22Rv1 (cell line): Measurements from ENCODE around the gene VASH1.

Experiments used
- ZFX ChIP-seq: fragments of 450-650 bp; IDR thresholded peaks from 2 replicates; pipeline ENCODE4 v1.6.1; 2017; ENCODE audit warnings: antibody characterized with exemption, borderline replicate concordance
- TF ChIP-seq, protein P1 (sequence below): fragments of 450-650 bp; IDR thresholded peaks from 2 replicates; pipeline ENCODE4 v1.5.1; 2017; ENCODE audit warnings: mild to moderate bottlenecking

DNA sequence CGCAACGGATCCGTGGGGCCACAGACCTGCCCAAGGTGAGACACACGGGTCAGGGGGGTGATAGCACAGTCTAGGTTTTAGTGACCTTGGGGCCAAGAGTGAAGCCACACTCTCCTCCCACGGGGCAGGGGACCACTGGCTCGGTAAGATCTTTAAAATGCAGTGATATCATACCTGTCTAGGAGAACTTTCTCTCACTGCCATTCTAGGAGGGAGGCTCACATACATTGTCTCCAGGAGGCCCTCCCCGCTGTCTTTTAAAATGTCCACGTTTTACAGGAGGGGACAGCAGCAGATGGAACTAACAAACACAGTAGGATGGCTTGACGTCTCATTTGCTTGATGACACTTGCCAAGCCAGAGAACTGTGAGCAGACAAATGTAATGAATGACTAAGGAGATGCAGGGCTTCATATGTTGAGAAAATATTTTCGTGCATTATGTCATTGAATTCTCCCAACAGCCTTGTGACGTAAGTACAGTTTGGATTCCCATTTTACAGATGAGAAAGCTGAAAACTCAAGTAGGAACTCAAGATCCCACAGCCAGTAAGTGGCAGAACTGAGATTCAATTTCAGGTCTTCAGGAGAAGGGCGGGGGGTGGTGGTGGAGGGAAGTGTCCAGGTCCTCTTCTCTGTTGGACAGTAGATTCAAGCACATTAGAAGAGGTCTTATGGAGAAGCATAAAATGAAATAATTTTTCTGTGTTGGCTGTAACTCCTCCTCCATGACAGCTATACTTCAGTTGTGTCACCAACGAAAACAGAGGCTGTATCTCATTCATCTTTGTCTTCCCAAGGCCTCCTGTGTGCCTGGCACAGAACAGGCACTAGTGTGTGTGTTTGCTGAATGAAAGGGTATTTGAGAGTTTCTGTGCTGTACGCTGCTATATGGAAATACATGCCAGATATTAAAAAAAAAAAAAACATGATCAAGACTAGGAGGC is 2.1 kb downstream of the VASH1 start:
- TF ChIP-seq, protein P1, sequence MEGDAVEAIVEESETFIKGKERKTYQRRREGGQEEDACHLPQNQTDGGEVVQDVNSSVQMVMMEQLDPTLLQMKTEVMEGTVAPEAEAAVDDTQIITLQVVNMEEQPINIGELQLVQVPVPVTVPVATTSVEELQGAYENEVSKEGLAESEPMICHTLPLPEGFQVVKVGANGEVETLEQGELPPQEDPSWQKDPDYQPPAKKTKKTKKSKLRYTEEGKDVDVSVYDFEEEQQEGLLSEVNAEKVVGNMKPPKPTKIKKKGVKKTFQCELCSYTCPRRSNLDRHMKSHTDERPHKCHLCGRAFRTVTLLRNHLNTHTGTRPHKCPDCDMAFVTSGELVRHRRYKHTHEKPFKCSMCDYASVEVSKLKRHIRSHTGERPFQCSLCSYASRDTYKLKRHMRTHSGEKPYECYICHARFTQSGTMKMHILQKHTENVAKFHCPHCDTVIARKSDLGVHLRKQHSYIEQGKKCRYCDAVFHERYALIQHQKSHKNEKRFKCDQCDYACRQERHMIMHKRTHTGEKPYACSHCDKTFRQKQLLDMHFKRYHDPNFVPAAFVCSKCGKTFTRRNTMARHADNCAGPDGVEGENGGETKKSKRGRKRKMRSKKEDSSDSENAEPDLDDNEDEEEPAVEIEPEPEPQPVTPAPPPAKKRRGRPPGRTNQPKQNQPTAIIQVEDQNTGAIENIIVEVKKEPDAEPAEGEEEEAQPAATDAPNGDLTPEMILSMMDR: no peak
- no peak for TF ChIP-seq ZFX
